HG03196 (cell line): ENCODE results near the gene CAMTA1.

Experiments used
- ATAC-seq: cut with Tn5 transposase; IDR thresholded peaks from one replicate; pipeline ENCODE4 v1.9.1; 2021; ENCODE audit not compliant: unreplicated experiment

Gene CAMTA1

GRCh38 chr1:7420098-7420445 lies 634.8 kb downstream of the CAMTA1 start:
- no peak for ATAC-seq

- no peak for ATAC-seq
Observed at GRCh38 chr1:7420470-7421100, 635.3 kb downstream of the CAMTA1 start.

- no peak for ATAC-seq
Observed at GRCh38 chr1:7421471-7422075, 636.3 kb downstream of the CAMTA1 start.

GRCh38 chr1:7422081-7422480 lies 636.8 kb downstream of the CAMTA1 start:
- ATAC-seq: no peak

GRCh38 chr1:7422561-7422960 lies 637.3 kb downstream of the CAMTA1 start:
- no peak for ATAC-seq

GRCh38 chr1:7422966-7423365 lies 637.7 kb downstream of the CAMTA1 start:
- no peak for ATAC-seq

DNA sequence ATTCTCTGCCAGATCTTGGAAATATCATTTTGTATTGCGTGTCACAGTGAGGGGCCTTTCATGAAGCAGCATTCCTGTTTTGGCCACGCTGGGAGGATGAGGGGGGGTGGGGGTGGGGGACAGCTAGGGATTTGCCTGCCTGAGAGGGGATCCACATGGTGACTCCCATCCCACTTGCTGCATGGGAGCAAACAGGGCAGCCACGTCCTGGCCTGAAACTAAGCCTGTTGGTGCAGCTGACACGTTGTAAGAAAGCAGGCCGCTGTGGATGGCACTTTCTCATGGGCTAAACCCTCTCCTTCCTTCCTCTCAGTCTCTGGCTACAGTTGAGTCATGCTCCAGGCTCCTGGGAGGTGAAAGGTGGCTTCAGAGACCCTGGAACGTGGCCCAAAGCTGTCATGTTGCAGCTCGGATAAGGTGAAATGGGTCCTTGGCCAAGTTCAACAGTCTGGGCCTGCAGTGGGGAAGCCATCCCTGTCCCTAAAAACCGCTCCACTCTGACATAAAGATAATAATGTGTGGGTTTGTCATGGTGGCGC lies 639.2 kb downstream of the CAMTA1 start:
- no peak for ATAC-seq

DNA sequence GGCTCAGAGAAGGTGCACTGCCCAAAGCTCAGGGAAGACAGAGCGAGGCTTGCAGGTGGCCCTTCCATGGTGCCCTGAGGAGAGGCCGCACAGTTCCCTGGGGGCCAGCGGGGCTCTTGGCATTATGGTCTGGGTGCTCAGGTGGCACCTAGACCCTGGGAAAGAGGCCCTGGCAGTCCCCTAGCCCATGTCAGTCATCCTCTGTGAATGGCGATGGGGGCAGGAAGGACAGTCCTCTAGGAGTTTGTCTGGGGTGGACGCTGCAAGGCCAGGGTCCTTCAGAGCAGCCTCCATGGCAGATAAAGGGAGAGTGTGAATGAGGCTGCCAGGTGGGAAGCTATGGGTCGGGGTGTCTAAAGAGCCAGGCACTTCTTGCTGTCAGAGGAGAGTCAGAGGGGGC lies 640.0 kb downstream of the CAMTA1 start:
- ATAC-seq: no peak

DNA sequence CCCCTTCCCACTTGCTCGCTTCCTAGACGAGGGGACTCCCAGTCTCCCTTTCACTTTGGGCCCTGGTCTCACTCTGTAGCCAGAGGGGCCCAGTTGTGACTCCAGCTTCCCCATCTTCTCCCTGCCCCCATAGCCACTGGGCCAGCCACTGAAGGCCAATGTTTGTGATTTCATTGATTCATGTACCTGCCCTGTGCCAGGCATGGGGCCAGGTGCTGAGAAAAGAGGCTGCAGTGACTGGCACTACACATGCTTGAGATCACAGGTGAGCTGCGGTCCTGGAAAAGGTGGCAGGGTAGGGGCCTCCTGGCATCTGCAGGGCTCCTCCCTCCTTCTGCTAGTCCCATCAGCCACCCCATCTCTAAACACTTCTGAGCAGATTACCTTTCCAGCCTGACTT lies 640.5 kb downstream of the CAMTA1 start:
- ATAC-seq: no peak

- ATAC-seq: no peak
Observed at GRCh38 chr1:7426780-7427604, 641.7 kb downstream of the CAMTA1 start.

DNA sequence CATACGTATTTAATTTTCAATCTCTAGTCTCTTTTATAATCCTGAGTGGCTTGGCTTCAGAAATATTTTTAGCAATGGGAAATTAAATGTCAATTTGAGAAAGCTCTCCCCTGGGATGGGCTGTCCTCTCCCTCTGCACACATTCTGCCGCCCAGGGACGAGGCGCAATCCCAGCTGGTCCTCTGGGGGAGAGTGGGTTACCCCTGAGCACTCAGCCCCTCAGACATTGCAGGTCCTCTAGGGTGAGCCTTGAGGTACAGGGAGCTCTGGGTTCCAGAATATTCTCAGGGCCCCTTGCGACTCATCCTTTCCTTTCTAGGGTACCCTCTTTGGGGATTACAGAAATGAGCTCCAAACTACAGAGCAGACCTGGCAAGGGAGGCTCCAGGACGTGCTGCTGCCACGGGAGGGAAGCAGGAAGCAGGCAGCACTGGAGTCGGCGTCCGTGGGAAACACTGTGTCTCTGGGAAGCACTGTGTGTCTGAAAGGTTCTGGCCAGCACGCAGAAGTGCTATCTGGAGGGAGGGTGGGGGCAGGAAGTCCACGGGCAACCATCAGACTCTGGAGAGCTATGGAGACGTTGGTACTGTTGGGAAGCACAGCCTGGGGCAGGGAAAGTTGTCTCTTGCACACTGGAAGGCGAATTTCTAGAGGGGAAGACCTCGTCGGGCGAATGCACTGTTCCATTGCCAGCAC lies 642.5 kb downstream of the CAMTA1 start:
- ATAC-seq: no peak

GRCh38 chr1:7429290-7429689 lies 644.0 kb downstream of the CAMTA1 start:
- no peak for ATAC-seq

DNA sequence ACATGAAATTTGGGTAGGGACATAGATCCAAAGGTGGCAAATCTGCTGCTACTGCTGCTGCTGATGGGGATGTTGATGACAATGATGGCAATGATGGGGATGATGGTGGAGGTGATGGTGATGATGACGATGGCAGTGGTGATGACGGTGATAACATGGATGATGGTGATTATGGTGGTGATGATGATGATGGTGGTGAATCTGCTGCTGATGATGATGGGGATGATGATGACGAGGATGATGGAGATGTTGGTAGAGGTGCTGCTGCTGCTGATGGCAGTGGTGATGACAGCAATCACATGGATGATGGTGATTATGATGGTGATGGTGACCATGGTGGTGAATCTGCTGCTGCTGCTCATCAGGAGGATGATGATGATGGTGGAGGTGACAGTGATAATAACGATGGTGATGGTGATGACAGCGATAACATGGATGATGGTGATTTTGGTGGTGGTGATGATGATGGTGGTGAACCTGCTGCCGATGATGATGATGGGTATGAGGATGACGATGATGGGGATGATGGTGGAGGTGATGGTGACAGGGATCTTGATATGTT lies 644.9 kb downstream of the CAMTA1 start:
- ATAC-seq: no peak

DNA sequence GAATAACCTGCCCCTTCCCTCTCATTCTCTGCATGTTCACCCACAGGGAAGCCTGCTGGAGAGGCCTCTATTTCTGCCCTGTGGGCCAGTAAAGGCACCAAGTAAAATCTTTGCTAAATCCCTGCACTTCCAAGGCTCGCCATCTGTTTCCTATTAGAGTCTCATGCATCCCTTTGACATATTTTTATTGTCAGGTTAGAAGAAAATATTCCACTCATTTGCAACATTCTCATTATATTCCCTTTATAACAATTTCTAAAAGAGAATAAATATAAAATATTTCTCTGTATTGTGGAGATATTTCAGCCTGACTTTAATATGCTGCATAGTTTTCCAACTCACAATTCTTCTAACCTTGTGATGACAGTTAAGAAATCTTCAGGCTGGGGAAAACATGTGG lies 645.4 kb downstream of the CAMTA1 start:
- ATAC-seq: no peak

DNA sequence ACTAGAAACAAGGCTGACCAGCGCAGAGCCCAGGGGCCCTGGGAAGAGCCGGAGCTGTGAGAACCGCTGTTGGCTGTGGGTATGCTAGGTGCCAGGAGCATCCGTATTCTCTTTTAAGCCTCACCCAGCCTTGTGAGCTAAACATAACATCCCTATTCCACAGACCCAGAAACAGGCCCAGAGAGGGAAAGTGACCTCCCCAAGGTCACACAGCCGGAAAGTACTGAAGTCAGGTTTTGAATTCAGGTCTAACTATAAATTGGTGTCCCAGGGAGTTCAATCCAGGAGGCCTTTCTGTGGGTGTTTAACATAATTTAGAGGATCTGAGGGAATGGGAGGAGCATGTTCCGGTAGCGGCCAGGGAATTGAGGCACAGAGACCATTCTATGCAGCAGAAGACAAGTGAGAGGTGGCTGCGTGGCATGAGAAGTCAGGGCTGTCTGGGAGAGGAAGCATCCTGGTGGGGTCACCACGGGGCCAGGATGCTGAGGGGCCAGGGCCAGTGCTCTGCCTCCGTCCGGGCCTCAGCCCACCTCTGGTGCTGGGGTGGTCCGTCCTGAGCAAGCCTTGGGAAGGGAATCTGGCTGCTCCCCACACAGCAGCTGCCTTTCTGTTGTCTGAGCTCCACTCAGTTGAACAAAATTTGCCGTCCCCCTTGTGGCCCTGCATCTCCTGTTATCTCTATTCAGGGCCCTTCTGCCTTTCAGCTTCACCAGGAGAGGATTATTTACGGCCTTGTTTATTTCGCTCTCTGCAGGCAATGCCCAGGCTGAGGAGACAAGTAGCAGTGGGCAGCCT lies 647.0 kb downstream of the CAMTA1 start:
- no peak for ATAC-seq

DNA sequence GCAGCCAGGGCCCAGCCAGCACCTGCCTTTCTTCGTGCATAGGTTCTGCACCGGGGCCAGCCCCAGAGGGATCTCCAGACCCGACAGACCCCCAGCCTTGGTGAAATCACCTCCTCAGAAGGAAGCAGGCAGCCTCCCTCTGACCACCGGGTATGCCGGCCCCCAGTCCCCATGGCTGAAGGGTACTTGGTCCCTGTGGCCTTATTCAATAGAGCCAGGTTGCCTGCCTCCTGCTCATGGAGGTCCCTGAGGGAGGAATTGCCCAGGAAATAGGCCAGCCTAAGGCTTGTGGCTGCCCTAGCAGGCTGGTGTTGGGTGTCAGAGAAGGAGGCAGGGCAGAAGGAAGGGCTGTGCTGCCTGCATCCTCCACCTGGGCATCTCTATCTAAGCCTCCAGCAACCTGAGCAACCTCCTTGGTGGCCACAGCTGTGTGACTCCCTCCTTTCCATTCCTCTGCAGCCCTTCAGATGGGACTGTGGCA lies 647.7 kb downstream of the CAMTA1 start:
- no peak for ATAC-seq

- ATAC-seq: no peak
Observed at GRCh38 chr1:7434566-7434965, 649.3 kb downstream of the CAMTA1 start.

DNA sequence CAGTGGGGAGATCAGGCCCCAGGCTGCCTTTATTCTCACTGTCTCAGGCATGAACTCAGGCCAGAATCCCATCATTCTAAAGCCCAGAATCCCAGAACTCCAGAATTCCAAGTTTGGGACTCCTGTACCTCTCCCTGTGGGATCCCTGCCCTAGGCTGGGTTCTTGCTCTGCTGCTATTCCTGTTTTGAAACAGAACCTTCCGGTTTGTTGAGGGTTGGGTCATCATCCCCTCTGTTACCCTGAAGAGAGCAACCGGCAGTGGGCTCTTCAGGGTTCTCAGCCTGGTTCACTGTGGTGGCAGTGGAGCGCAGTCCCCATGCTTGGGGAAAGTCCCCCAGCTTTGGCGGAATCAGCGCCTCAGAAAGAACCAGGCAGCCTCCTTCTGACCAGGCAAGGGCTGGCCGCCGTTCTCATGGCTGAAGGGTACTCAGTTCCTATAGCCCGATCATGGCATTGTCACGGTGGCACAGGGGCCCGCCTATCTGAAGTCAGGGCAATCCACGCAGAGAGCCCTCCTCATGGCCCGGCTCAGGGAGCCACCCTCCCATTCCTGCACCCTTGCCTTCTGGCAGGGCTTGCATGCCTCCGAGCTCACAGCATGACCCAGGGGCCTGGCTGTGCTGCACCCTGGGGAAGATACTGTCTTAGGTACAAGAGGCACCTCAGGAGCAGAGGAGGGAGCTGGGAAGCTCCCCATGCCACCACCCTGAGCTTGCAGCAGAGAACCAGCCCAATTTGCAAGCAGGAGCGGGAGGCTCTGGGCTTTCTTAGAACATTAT lies 650.2 kb downstream of the CAMTA1 start:
- no peak for ATAC-seq
